ENCODE data around the gene ZNF460. TPM values are rescaled to one million over a fixed set of nuclear protein-coding genes. Genes with fewer than 3 reads are reported as not detected.
"Not testable (repeated sequence)": the region's sequence is repeated elsewhere in the genome, so short reads cannot be mapped to it uniquely, and the experiment has no call there.

ZNF460 gene
- total RNA-seq, 4 donors from 2014 or later: 40.4 to 76.3 (median 65.3) TPM

DNA sequence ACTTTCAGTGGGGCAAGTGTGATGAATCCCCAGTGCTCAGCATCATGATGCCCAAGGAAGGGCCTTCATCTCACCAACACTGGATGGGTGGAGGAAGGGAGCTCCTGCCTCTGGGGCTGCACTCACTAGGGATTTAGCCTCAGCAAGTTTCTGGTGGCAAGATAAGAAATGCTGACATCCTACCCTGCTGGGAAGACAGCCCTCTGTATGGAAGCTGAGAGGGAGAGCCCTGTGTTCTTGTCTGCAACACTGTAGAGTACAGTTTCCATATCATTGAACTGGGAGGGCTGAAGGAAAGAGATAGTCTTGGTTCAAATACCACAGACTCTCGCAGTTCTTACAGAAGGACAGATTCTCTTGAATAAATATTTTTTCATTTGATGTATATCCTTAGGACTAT lies 7.3 kb upstream of the ZNF460 start:
- 15 to 100% methylated on average over 1 of the region's 1 CpG for WGBS, 2 donors (ENCODE audit: low coverage in 1 of 2)
- H3K4me3 ChIP-seq: no peak overlapping the region
- no peak for ATAC-seq
- TF ChIP-seq CTCF (IDR thresholded peaks at IDR 0.05): no peak
- no peak overlapping the region for H3K27ac ChIP-seq
- no peaks in the 10 kb centered on the region for H3K27me3 ChIP-seq
- no peaks in the 10 kb centered on the region for H3K4me1 ChIP-seq
- peaks cover 0 to 32% of the 10 kb centered on the region in 2 donors for H3K36me3 ChIP-seq
- H3K9me3 ChIP-seq: no peaks in the 10 kb centered on the region

GRCh38 chr19:57276430-57276829 lies 3.9 kb upstream of the ZNF460 start:
- 62 to 100% methylated on average over 1 of the region's 1 CpG for WGBS, 2 donors (ENCODE audit: low coverage in 1 of 2)
- H3K4me3 ChIP-seq: no peak overlapping the region
- peaks cover 0 to 19% of the 10 kb centered on the region in 2 donors for H3K36me3 ChIP-seq
- no peaks in the 10 kb centered on the region for H3K27me3 ChIP-seq
- H3K4me1 ChIP-seq: peaks cover 0 to 16% (median 5%) of the 10 kb centered on the region in 3 donors
- no peak for ATAC-seq
- no peak overlapping the region for H3K27ac ChIP-seq
- TF ChIP-seq CTCF (IDR thresholded peaks at IDR 0.05): no peak
- no peak for TF ChIP-seq POLR2AphosphoS5 (IDR thresholded peaks at IDR 0.05)
- H3K9me3 ChIP-seq: no peaks in the 10 kb centered on the region

DNA sequence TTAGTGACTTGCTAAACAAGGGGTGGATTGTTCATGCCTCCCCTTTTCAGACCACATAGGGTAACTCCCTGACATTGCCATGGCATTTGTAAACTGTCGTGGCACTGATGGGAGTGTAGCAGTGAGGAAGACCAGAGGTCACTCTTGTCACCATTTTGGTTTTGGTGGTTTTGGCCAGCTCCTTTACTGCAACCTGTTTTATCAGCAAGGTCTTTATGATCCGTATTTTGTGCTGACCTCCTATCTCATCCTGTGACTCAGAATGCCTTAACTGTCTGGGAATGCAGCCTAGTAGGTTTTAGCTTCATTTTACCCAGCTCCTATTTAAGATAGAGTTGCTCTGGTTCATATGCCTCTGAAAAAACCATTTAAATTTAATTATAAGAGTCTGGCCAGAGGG lies 1.8 kb upstream of the ZNF460 start:
- peaks cover 0 to 25% of the 10 kb centered on the region in 2 donors for H3K36me3 ChIP-seq
- H3K4me3 ChIP-seq, H3K27ac ChIP-seq, H3K27me3 ChIP-seq, ATAC-seq, H3K9me3 ChIP-seq: not testable (repeated sequence)
- WGBS, 2 donors (ENCODE audit: low coverage in 1 of 2): 86 to 92% methylated on average over 1 to 2 of the region's 2 CpGs
- peaks cover 0 to 37% (median 15%) of the 10 kb centered on the region in 3 donors for H3K4me1 ChIP-seq

DNA sequence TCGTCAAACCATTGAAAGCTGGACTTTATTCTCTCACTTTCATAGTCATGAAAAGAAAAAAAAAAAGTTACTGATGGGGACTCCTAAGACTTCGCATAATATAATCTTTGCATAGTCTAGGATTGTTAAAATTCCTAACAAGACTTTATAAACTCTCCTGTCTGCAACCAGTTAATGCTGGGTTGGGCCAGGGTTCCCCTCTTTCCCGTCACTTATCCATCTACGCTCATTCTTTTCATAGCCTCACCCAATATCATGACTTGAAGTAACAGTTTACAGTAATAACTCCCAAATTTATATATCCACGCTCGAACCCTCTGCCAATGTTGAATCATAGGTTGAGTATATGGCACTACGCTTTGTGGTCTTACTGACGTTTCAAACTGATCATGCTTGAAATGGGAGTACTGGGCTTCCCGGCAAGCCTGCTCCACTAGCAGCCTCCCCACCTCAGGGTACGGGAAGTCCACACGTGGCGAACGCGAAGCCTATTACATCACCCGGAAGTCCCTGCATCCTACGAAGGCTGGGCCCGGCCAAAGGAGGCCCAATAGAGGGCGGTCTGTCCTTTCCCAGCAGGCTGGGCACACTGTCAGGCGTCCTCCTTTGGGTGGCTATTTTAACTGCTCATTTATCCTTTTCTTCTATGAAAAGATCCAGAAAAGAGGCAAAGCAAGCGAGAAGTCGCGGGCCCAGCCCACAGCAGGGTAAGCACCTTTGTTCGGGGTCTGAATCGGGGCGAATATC lies 694 bp upstream of the ZNF460 start:
- Histone ChIP-seq H3K9me3 (no peaks in the 10 kb centered on the region), H3K4me3 (peak overlapping the region; percentile 78 to 82), H3K27ac (peak overlapping the region; percentile 93 to 99 (median 97)), H3K36me3 (peaks cover 0 to 32% of the 10 kb centered on the region in 2 donors), H3K27me3 (no peaks in the 10 kb centered on the region), H3K4me1 (peaks cover 0 to 48% (median 15%) of the 10 kb centered on the region in 3 donors)
- 10 to 12% methylated on average over 9 of the region's 25 CpGs for WGBS, 2 donors (ENCODE audit: low coverage in 1 of 2)
- TF ChIP-seq EP300 (IDR thresholded peaks at IDR 0.05) (no peak), POLR2AphosphoS5 (IDR thresholded peaks at IDR 0.05) (peak; percentile 98), POLR2A (IDR thresholded peaks at IDR 0.05) (peak; percentile 71 to 73), CTCF (IDR thresholded peaks at IDR 0.05) (peak in 3 of 4 experiments; percentile 9 to 45 (median 19))
- ATAC-seq: peak; percentile 96

- Histone ChIP-seq H3K27ac (peak overlapping the region; percentile 93 to 99 (median 97)), H3K9me3 (no peaks in the 10 kb centered on the region), H3K36me3 (peaks cover 0 to 39% of the 10 kb centered on the region in 2 donors), H3K27me3 (no peaks in the 10 kb centered on the region), H3K4me1 (peaks cover 0 to 55% (median 15%) of the 10 kb centered on the region in 3 donors), H3K4me3 (peak overlapping the region; percentile 78 to 82)
- ATAC-seq: no peak
- WGBS, 2 donors (ENCODE audit: low coverage in 1 of 2): 0 to 2% methylated on average over 5 to 6 of the region's 6 CpGs
- TF ChIP-seq POLR2AphosphoS5 (IDR thresholded peaks at IDR 0.05) (no peak), POLR2A (IDR thresholded peaks at IDR 0.05) (no peak), CTCF (IDR thresholded peaks at IDR 0.05) (no peak), EP300 (IDR thresholded peaks at IDR 0.05) (no peak)
Observed at GRCh38 chr19:57280962-57281400, 696 bp downstream of the ZNF460 start.
